ENCODE measurements around the gene C10orf67.

Gene C10orf67

GRCh38 chr10:23364378-23364777, 19.8 kb upstream of the C10orf67 start:
- TF ChIP-seq POLR2AphosphoS5 (IDR thresholded peaks at IDR 0.05; ENCODE audit: low read depth) = no peak
- no peak for TF ChIP-seq SPI1 (IDR thresholded peaks at IDR 0.05; ENCODE audit: borderline replicate concordance, low read depth)
- no peak for TF ChIP-seq GABPA (IDR thresholded peaks at IDR 0.05; ENCODE audit: low read depth)
- TF ChIP-seq REST (IDR thresholded peaks at IDR 0.05; ENCODE audit: insufficient replicate concordance, low read depth) = no peak
- no peak for TF ChIP-seq CTCF (IDR thresholded peaks at IDR 0.05; ENCODE audit: insufficient read depth, low read length)
- DNase-seq (ENCODE audit: low read depth in 1 of 2, low spot score in 1 of 2) = no peak
- H3K4me3 ChIP-seq (replicated peaks; ENCODE audit: insufficient read depth, low read length) = no peak overlapping the region
- no peak overlapping the region for H3K27ac ChIP-seq (replicated peaks)
- no peaks in the 10 kb centered on the region for H3K27me3 ChIP-seq (ENCODE audit: insufficient read depth, poor library complexity, severe bottlenecking)

- Histone ChIP-seq H3K27ac (replicated peaks) (no peak overlapping the region), H3K4me3 (replicated peaks; ENCODE audit: insufficient read depth, low read length) (no peak overlapping the region), H3K27me3 (ENCODE audit: insufficient read depth, poor library complexity, severe bottlenecking) (no peaks in the 10 kb centered on the region)
- TF ChIP-seq CTCF (IDR thresholded peaks at IDR 0.05; ENCODE audit: insufficient read depth, low read length) (no peak), REST (IDR thresholded peaks at IDR 0.05; ENCODE audit: insufficient replicate concordance, low read depth) (no peak), POLR2AphosphoS5 (IDR thresholded peaks at IDR 0.05; ENCODE audit: low read depth) (no peak), SPI1 (IDR thresholded peaks at IDR 0.05; ENCODE audit: borderline replicate concordance, low read depth) (no peak), GABPA (IDR thresholded peaks at IDR 0.05; ENCODE audit: low read depth) (no peak)
- no peak for DNase-seq (ENCODE audit: low read depth in 1 of 2, low spot score in 1 of 2)
Measured at GRCh38 chr10:23363793-23364135, 19.2 kb upstream of the C10orf67 start.

GRCh38 chr10:23362879-23363792, 18.5 kb upstream of the C10orf67 start:
- Histone ChIP-seq H3K27me3 (ENCODE audit: insufficient read depth, poor library complexity, severe bottlenecking) (no peaks in the 10 kb centered on the region), H3K4me3 (replicated peaks; ENCODE audit: insufficient read depth, low read length) (no peak overlapping the region), H3K27ac (replicated peaks) (no peak overlapping the region)
- no peak for DNase-seq (ENCODE audit: low read depth in 1 of 2, low spot score in 1 of 2)
- TF ChIP-seq SPI1 (IDR thresholded peaks at IDR 0.05; ENCODE audit: borderline replicate concordance, low read depth) (no peak), REST (IDR thresholded peaks at IDR 0.05; ENCODE audit: insufficient replicate concordance, low read depth) (no peak)

Data from HL-60 (cell line).